Breast epithelium (tissue), 3 donors: Measurements from ENCODE around the gene TEX261.

Source experiments
- CTCF ChIP-seq, 3 donors: fragments of 450-650 bp; IDR thresholded peaks; one replicate each; pipeline ENCODE4 v1.5.1; 2016 to 2017; ENCODE audit warnings: antibody characterized with exemption in 3 of 3, mild to moderate bottlenecking in 3 of 3, moderate library complexity in 3 of 3
- POLR2A ChIP-seq: fragments of 450-650 bp; IDR thresholded peaks from one replicate; pipeline ENCODE4 v1.6.1; 2016; ENCODE audit warnings: antibody characterized with exemption, mild to moderate bottlenecking, moderate library complexity

- TF ChIP-seq CTCF (IDR thresholded peaks at IDR 0.05) (no peak), POLR2A (no peak)
Measured at GRCh38 chr2:70936979-70937811, 57.5 kb downstream of the TEX261 start.
